Suprapubic skin (tissue), 4 donors: ENCODE data around the gene KIZ.

Source experiments
- CTCF ChIP-seq, 2 donors: fragments of 200-600 bp in 1 of 2; fragments of 450-650 bp in 1 of 2; sonication (generic) in 1 of 2; IDR thresholded peaks; one replicate each; pipeline ENCODE4 v1.5.1; 2016 to 2019; ENCODE audit warnings: antibody characterized with exemption in 2 of 2, mild to moderate bottlenecking in 1 of 2, moderate library complexity in 1 of 2
- EP300 ChIP-seq: sonication (generic); formaldehyde crosslinking; IDR thresholded peaks from one replicate; pipeline ENCODE4 v1.6.1; 2017; ENCODE audit warnings: antibody characterized with exemption
- POLR2A ChIP-seq, 2 donors: fragments of 450-650 bp; IDR thresholded peaks; one replicate each; pipeline ENCODE4 v1.6.1; 2017; ENCODE audit warnings: antibody characterized with exemption in 2 of 2, mild to moderate bottlenecking in 2 of 2, moderate library complexity in 2 of 2
- POLR2AphosphoS5 ChIP-seq, 3 donors: sonication (generic); formaldehyde crosslinking; IDR thresholded peaks; one replicate each; pipeline ENCODE4 v1.6.1; 2017; ENCODE audit warnings: antibody characterized with exemption in 3 of 3

- no peak for TF ChIP-seq CTCF (IDR thresholded peaks at IDR 0.05)
- TF ChIP-seq EP300, result no peak
- no peak for TF ChIP-seq POLR2A (IDR thresholded peaks at IDR 0.05)
- no peak for TF ChIP-seq POLR2AphosphoS5 (IDR thresholded peaks at IDR 0.05)
Observed at GRCh38 chr20:21104921-21105320, 21.0 kb upstream of the KIZ start.
